NCI-H2227 treated with DMSO at 0.1 percent for 48 hours (cell line): ENCODE data around the gene KANK3.
"Not testable (repeated sequence)": the region's sequence is repeated elsewhere in the genome, so short reads cannot be mapped to it uniquely, and the experiment has no call there.

Source experiments
- DNase-seq: peaks from one replicate; lab custom pipeline; 2025; lab: John Stamatoyannopoulos, UW

KANK3 gene

DNA sequence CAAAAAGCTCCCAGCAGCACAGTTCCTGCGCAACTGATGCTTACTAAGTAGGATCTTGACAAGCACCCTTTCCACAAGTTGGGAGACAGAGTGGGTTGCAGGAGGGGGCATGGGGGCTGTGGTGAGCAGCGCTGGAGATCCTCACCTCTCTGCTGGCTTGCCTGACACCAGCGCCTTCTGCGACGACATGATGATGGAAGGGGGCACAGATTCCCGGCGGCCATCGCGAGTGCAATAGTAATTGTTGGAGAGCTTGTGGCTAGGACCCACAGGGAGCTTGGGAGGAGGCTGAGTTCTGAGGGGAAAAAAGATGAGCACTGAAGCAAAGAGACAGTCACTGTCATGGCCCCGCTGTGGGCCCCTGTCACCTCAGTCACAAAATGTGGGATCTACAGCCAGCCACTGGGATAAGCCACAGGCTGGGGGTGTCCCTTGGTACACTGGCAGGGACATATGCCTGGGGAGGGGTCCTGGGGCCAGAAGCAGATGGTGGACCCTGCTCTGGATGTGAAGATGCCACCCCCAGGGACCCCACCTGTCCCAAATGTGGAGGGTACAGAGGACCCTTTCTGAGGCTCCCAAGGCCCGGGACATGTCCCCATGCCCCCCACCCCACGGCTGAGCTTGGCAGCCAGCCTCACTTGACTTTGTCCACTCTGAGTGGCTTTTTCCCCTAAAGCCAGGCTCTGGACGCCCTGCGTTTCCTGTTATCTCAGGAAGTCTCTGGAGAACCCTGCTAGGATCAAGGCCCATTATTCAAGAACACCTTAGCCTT, 26.5 kb downstream of the KANK3 start:
- DNase-seq: no peak

DNA sequence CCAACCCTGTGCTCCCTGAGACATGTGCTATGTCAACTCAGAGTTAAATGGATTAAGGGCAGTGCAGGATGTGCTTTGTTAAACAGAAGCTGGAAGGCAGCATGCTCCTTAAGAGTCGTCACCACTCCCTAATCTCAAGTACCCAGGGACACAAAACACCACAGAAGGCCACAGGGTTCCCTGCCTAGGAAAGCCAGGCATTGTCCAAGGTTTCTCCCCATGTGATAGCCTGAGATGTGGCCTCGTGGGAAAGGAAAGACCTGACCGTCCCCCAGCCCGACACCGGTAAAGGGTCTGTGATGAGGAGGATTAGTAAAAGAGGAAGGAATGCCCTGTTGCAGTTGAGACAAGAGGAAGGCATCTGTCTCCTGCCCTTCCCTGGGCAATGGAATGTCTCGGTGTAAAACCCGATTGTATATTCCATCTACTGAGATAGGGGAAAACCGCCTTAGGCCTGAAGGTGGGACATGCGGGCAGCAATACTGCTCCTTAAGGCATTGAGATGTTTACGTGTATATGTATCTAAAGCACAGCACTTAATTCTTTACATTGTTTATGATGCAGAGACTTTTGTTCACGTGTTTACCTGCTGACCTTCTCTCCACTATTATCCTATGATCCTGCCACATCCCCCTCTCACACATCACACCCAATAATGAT, 28.0 kb downstream of the KANK3 start:
- DNase-seq: not testable (repeated sequence)

DNA sequence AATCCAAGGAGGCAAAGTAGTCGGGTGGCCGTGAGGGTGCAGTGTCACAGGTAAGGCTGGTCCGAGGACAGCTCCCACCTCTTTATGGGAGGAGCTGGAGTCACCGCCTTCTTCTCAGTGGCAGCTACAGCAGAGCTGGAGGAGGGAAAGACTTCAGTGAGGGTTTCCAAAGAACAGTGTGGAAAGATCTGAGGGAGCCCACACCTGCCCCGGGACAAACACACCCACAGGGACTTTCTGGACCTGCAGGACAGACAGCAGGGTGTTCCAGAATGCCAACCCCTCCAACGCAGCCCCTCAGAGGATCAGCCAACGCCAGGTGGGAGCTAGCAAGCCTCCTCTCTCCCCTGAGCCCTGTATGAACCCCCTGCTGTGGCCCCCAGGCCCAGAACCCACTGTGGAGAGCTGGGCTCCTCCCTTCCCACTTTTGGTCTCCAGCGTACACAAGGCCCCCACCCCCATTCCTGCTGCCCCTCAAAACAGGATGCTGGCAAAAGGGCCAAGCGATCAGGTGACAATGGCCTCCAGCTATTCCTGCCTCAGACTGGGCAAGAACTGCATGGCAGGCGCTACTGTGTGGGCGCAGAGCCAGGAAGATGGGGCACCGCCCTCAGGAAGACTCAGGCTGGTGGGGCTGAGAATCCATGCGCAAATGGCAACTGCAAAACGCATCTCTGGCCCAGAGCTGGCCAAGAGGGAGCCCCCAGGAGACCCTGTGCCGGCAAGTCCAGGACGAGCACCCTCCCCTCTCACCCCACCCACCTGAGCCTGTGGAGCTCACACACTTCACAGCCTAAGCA, 31.4 kb downstream of the KANK3 start:
- DNase-seq: no peak

GRCh38 chr19:8310342-8311055, 32.6 kb downstream of the KANK3 start:
- no peak for DNase-seq

DNA sequence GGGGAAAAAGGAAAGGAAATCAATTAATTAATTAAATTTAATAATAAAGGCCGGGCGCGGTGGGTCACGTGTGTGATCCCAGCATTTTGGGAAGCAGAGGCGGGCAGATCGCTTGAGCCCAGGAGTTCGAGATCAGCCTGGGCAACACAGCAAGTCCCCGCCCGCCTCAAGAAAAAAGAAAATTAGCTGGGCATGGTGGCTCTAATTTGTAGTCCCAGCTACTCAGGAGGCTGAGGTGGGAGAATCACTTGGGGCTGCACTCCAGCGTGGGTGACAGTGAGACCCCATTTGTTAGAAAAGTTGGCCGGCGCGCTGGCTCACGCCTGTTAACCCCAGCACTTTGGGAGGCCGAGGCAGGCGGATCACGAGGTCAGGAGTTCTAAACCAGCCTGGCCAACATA, 34.2 kb downstream of the KANK3 start:
- no peak for DNase-seq

GRCh38 chr19:8307965-8308866, 34.8 kb downstream of the KANK3 start, which contains the start of gene CD320:
Gene CD320 (minus strand): TSS chr19:8308358. CDS start chr19:8308290, 68 bp downstream.
- peak; percentile 85 for DNase-seq

- no peak for DNase-seq
These were observed 35.6 kb downstream of the KANK3 start for GRCh38 chr19:8307400-8307964.

GRCh38 chr19:8306235-8307054, 36.6 kb downstream of the KANK3 start:
- DNase-seq: no peak

- no peak for DNase-seq
These were observed 37.3 kb downstream of the KANK3 start for GRCh38 chr19:8305798-8306197.

DNA sequence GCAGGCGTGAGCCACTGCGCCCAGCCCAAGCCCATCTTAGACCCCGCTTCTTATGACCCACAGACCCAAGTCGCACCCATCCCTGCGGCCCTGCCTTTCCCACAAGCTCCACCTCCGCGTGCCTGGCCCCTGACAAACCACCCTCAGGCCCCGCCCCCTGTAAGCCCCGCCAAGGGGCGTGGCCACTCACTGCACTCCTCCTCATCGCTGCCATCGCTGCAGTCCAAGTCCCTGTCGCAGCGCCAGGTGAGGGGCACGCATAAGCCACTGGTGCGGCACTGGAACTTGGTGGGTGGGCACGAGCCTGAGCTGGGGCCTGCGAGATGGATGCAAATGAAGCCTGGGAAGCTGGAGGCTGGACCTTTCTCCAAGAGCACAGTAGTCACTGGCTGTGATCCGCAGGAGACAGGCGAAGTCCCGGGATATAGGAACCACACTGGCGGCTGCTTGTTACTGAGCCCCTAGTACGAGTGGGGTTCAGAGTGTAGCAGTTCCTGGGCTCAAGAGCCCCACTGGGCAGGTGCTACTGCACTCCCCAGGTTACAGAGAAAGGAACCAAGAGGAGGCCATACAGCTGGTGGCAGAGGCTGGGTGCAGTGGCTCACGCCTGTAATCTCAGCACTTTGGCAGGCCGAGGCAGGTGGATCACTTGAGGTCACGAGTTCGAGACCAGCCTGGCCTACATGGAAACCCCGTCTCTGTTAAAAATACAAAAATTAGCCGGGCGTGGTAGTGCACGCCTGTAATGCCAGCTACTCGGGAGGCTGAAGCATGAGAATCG, 38.0 kb downstream of the KANK3 start:
- DNase-seq: no peak

- DNase-seq: no peak
These were observed 40.3 kb downstream of the KANK3 start for GRCh38 chr19:8302734-8303133.

DNA sequence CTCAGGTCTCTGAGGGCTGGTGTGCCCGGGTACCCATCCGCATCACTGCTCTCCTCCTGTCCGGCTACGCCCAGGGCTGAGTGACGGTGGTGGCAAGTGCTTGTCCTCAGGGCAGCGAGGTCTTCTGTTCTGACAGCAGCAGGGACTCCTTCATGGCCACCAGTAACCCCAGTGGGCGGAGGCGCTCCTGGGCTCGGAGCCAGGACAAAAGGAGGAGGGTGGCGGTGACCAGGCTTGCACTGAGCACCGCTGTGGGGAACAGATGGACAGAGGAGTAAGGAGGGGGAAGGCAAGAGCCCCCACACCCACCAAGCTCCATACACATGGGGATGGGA, 40.7 kb downstream of the KANK3 start:
- DNase-seq: no peak

DNA sequence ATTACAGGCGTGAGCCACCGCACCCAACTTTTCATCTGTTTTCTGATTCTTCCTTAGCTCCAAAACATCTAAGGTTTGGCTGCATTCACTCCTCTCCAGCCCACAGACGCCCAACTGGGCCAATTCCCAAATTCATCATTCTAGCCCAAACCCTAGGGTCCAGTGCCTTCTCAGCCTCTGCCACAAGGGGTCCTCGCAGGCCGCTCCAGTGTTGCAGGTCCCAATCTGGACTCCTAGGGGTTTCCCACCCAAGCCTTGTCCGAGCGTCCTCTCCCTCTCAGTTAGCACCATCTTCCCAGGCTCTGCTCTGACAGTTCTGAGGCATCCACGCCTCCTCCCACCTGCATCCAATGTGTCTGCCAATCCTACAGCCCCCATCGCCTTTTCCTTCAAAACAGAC, 51.7 kb downstream of the KANK3 start:
- not testable (repeated sequence) for DNase-seq

- DNase-seq: not testable (repeated sequence)
These were observed 66.6 kb downstream of the KANK3 start for GRCh38 chr19:8276508-8276907.
